GM19099 (cell line): ENCODE results near the gene FEZ2.

Experiments used
- POLR2A ChIP-seq: IDR thresholded peaks from 3 replicates; pipeline ENCODE4 v1.6.1; 2011; ENCODE audit warnings: low read depth; ENCODE audit not compliant: insufficient read length; ENCODE audit errors: extremely low read depth

Gene FEZ2

GRCh38 chr2:36605273-36605672 lies 7.3 kb upstream of the FEZ2 start:
- no peak for TF ChIP-seq POLR2A

DNA sequence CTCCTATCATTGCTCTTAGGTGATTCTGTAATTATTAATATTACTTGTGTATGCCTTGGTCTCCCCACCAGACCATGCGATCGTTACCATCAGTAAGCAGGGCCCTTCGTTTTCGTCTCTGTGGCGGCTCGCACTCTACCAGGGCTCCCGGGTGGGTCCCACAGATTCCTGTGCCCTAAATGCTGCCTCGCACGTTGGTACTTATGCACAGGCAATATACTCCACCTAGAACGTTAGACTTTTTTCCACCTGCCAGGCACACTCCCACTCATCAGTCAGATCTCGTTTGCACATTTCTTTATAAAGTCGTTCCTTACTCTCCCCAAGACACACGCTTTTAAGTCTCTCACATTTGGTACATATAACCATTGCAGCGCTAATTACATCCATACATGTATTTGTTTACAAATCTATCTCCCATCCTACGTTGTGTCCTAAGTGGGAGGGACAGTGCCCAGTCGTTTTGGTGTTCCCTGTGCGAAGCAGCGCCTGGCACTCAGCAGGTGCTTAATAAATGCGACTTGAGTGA lies 901 bp downstream of the FEZ2 start:
- no peak for TF ChIP-seq POLR2A

DNA sequence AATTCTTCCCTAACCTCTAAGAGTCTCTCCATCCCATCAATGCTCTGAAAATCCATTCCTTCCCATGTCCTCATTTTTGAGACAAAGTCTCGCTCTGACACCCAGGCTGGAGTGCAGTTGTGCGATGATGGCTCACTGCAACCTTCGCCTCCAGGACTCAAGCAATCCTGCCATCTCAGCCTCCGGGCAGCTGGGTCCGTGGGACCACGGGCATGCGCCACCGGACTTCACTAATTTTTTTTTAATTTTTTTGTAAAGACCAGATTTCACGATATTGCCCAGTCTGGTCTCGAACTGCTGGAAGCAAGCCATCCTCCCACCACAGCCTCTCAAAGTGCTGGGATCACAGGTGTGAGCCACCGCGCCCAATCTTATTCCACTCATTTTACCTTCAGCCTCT lies 1.6 kb downstream of the FEZ2 start:
- TF ChIP-seq POLR2A: no peak

DNA sequence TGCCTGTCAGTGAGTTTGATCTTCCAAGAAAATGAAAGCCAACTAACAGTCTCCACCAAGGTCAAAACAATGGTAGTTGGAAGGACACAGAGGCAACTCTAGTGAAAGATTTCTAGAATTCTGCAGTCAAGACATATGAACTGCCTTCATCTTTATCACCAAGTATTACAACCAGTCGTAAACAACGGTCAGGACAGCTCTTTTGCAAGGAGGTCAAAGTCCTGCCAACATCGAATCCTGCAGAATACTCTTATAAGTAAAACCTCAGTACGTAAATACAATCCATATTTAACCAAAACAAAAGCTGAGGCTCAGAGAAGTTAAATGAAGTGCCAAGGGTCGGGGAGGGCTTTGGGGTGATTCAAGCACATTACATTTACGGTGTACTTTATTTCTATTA lies 3.1 kb downstream of the FEZ2 start:
- no peak for TF ChIP-seq POLR2A

DNA sequence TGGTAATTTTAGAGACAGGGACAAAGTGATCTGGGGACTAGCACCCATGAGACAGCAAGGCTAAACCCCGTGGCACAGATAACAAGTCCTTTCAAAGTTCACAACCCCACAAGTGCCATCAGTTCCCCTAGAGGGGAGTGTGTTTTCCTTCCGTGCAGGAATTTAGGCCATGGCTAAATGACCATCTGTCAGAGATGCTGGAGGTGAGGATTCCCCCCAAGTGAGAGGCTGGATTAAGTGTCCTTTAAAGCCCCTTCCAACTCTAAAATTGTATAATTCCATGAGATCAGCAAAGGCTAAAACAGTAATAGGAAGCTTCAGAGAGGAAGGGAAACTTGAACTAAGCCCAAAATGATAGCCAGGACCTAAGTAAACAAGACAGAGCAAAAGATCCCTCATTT lies 8.7 kb downstream of the FEZ2 start:
- no peak for TF ChIP-seq POLR2A

GRCh38 chr2:36587556-36587955 lies 10.4 kb downstream of the FEZ2 start:
- no peak for TF ChIP-seq POLR2A

GRCh38 chr2:36587101-36587500 lies 10.9 kb downstream of the FEZ2 start:
- TF ChIP-seq POLR2A: no peak

GRCh38 chr2:36586672-36587071 lies 11.3 kb downstream of the FEZ2 start:
- no peak for TF ChIP-seq POLR2A

DNA sequence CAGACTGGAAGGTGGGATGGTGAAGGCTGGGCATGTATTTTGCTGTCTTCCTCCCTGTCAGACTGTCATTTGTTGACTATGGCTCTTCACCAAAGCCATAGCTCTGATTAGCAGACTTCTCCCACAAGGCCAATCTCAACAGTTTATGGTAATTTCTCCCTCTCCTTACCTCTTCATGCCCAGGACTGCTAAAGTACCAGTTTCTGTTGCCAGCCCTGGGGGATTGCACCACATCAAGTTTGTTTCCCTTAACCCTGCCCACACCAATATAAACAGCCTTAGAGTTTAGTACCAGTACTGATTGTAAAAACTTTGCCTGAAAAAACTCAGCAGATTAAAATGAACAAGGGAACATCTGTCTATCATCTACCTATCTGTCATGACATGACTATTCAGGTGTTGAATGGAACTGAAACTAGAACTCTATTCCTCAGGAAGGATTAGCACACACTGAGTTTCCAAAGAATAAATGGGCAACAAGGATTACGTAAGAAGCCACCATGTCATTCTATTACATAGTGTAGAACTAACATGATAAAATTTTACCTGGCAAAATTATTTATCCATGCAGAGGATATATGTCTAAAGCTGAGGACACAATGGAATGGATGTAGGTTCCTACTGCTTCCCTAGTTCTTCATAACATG lies 13.7 kb downstream of the FEZ2 start:
- no peak for TF ChIP-seq POLR2A

DNA sequence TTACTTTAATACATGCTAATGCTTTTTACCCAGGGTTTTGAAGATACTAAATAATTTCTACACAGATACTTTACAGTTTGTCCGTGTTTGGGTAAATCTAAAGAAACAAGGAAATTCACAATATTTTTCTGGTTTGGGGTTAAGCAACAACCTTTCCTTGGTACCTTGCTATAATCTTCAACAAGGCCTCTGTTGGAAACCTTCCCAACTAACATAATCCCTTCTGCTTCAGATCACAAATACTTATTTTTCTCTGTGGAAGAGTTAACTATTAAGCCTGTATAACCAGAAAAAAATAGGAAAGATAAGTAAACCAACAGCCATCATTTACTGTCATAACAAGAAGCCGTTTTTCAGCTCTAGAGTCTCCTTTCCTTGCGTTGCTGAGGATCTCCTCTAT lies 15.0 kb downstream of the FEZ2 start:
- TF ChIP-seq POLR2A: no peak

- TF ChIP-seq POLR2A: no peak
These were observed 15.4 kb downstream of the FEZ2 start for GRCh38 chr2:36582538-36582937.

DNA sequence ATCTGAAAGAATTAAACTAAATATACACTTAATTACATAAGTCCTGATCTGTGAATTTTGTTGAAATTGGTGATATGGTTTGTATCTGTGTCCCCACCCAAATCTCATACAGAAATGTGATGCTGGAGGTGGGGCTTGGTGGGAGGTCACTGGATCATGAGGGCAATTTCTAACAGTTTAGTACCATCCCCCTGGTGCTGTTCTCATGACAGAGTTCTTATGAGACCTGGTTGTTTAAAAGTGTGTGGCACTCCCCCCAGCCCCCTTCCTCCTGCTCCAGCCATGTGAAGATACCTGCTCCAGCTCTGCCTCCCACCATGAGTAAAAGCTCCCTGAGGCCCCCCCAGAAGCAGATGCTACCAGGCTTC lies 18.7 kb downstream of the FEZ2 start:
- TF ChIP-seq POLR2A: no peak

DNA sequence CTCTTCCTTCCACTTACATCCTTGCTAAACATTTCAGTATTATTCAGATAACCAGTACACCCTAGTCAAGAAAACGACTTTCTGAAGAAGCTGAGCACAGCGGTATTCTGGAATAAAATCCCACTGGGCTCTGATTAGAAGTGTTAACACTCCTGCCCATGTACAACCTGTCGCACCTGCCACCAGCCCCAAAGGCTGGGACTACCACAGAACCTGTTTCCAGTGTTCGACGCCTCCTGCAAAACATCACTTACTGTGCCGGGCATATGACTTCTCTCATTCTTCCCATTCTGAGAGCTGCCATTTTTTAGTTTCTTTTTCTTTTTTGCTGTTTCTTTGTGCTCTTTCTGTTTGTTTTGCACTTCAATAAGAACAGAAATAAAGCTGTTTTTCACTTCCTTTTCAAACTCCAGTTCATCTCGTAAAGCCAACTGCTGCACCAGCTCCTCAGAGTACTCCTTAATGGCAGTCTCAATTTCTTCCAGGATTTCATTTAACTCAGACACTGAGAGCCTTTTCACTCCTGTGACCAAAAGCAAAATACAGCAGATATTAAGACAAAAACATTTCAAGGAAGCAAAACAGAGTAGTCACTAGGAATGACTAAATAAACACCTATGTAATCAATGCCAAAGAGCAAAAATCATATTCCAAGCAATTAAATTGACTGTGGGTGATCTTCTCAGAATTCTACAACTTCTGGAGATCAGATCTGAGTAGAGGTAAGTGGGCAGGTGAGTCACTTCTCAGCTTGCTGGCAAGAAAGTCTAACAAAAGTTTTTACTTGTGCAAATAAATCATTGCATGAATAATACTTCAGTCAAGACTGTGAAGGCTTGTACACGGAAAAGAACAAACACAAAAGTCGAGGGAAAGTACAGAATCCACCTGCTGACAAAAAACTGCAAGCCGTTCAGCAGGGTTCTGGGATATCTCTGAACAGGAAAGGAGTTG lies 19.3 kb downstream of the FEZ2 start:
- no peak for TF ChIP-seq POLR2A

- TF ChIP-seq POLR2A: no peak
These were observed 20.1 kb downstream of the FEZ2 start for GRCh38 chr2:36577884-36578283.

DNA sequence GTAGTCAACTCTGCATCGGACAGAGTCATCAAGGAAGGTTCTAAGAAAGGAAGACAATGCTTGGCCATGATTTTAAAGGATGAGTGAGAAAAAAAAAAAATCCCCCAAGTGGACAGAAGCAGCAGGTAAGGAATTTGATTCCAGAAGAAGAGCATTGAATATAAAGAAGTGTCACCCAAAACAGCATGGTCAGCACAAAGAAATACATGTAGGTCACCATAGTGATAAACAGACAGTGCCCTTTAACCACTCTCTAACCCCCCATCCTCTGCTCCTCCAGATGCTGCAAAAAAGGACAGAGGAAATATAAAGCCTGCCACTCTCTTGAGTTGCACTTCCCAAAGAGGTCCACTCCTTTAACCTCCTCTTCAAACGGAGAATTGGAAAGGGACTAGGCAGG lies 23.4 kb downstream of the FEZ2 start:
- no peak for TF ChIP-seq POLR2A

GRCh38 chr2:36573165-36573564 lies 24.8 kb downstream of the FEZ2 start:
- TF ChIP-seq POLR2A: no peak
